ENCODE results near the gene SUN5.

SUN5 gene

GRCh38 chr20:32993496-32994050 is 10.7 kb downstream of the SUN5 start:
- no peak for DNase-seq (ENCODE audit: low spot score)

DNA sequence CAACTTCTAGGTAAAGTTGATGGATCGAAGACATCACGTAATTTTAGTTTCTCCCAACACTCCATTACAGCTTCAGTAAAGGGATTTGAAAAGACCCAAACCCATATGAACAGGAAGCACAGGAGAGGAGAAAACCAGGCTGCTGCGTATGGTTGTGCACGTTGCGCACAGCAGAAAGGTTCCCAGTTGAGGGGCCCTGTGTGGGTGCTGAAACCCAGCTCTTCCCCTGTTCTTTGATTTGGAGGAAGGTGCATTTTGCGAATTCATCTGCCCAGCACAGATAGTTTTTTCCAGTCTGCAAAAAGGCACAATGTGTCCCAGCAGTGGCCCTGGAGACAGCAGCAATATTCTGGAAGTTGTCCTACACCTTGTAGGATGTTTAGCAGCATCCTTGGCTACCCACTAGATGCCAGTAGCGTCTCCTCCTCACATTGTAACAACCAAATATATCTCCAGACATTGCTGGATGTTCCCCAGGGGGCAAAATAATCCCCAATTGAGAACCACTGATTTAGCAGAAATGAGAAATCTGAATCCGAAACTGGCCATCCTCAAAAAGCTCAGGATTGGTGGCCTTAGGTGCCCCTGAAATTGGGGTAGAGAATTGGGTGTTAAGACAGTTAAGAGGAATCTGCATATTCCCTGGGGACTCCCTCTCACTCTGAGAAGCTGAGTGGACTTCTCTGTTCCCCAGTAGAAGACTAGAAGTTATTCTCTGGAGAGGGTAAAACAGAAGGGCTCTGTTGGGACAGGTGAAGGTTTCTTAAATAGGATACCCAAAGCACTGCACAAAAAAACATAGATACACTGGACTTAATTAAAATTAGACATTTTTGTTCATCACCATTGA is 12.2 kb downstream of the SUN5 start:
- DNase-seq (ENCODE audit: low spot score) = no peak

GRCh38 chr20:32991383-32991782 is 12.8 kb downstream of the SUN5 start:
- no peak for DNase-seq (ENCODE audit: low spot score)

DNA sequence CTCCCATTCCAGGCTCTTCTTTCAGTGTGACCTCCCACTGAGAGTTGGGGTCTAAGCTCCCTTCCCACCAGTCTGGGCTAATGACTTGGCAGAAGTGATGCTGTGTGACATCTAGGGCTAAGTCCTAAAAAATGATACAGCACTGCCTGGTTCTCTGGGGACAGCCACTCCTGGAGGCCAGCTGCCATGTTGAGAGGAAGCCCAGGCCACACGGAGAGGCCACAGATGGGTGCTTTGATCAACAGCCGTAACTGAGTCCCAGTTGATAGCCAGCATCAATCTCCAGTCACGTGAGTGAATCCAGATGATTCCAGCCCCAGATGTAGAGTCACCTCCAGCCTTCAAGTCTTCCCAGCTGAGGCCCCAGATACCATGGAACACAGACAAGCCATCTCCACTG is 13.8 kb downstream of the SUN5 start:
- DNase-seq (ENCODE audit: low spot score) = no peak

DNA sequence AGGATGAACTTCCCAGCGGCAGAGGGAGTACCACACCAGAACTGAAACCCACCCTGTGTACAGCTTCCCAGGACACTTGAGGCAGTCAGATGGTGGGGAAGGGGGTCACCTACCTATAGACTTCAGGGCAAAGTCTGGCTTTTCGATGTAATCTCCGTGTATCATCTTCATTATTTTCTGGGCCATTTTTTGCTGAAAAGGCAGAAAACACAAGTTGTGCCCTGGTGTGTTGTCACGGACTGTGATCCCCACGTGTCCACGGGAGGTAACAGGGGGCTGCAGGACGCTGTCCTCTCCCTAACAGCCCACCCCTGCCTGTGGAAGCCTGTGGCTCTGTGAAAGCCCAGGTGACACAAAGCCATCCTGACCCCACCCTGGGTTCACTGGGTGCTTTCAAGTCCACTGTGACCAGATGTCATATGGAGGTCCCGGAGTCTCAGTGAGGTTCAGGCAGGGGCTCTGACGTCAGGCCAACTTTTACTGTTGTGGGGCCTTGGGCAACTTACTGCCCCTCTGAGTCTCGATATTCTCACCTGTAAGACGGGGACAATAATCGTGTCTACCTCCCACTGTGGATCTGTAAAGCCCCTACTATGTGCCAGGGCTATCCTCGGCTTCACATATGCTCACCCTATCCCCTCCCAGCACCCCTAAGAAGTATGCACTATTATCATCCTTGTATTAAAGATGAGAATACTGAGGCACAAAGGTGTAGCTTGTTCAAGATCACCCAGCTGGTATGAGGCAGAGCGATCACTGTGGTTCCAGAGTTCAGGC is 14.5 kb downstream of the SUN5 start:
- no peak for DNase-seq (ENCODE audit: low spot score)

DNA sequence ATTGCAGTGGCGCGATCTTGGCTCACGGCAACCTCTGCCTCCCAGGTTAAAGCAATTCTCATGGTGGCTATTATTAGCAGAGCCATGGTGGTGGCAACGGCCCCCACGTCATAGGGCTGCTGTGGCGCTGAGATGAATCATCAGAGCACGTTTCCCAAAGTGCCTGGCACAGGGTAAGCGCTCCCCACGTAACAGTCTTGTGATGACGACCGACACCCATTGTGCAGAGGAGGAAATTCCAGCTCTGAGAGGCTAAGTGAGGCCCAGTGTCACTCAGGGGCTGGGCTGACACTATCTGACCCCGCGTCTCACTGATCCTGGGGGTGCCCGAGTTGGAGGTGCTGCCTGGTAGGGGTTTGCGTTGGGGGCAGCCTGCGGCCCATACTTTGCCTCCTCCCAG is 16.2 kb downstream of the SUN5 start:
- no peak for DNase-seq (ENCODE audit: low spot score)

DNA sequence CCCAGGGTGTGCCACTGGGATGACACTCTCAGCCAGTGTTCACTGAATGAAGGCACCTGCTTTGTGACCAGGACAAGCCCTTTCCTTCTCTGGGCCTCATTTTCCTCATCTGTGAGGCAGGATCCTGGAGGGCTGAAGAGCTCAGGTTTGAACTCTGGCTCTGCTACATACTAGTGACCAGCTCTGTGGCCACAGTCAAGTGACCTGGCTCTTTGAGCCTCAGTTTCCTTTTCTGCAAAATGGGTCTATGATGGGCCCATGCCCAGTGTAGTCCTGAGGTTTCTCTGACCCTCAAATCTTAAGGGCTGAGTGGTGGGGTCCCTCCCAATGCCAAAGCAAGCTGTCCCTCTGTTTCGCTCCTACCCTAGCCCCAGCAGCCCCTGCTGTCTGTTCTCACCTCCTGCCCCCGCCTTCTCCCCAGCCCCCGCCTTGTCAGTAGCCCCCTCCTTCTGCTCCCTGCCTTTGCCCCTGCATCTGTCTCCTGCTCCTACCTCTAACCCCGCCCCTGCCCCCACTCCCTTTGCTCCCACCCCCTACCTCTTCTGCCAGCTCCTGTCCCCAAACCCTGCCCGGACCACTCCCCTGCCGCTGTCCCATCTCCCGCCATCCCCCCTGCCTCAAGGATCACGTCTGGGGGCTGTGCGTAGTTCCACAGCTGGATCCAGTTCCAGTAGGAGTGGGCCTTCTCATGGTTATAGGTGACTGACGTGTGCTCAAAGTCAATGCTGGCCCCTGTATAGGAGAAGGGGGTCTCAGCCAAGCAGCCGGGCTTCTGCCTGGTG is 17.0 kb downstream of the SUN5 start:
- no peak for DNase-seq (ENCODE audit: low spot score)

- DNase-seq (ENCODE audit: low spot score) = no peak
Measured at GRCh38 chr20:32986331-32986966, 17.8 kb downstream of the SUN5 start.

DNA sequence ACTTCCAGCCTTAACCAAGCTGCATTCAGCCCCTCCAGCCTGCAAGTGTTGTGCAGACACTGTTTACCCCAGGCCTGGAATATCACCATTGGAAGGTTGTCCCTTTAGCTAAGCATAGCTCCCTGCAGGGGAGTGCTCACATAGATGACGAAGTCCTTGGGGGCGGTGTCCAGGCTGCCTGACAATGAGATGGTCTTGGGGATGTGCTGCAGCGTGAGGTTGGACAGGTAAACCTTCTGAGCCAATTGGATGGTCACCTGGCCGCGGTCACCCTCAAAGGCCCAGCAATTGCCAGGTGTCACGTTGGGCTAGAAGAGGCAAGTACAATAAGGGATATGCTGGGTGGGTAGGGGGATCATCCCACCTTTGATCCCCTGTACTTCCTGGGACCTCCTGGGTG is 18.6 kb downstream of the SUN5 start:
- no peak for DNase-seq (ENCODE audit: low spot score)

- DNase-seq (ENCODE audit: low spot score) = no peak
Measured at GRCh38 chr20:32984631-32985354, 19.4 kb downstream of the SUN5 start.

GRCh38 chr20:32984196-32984595 is 20.0 kb downstream of the SUN5 start:
- DNase-seq (ENCODE audit: low spot score) = peak; percentile 29

GRCh38 chr20:32983459-32984112 is 20.6 kb downstream of the SUN5 start:
- DNase-seq (ENCODE audit: low spot score) = no peak

DNA sequence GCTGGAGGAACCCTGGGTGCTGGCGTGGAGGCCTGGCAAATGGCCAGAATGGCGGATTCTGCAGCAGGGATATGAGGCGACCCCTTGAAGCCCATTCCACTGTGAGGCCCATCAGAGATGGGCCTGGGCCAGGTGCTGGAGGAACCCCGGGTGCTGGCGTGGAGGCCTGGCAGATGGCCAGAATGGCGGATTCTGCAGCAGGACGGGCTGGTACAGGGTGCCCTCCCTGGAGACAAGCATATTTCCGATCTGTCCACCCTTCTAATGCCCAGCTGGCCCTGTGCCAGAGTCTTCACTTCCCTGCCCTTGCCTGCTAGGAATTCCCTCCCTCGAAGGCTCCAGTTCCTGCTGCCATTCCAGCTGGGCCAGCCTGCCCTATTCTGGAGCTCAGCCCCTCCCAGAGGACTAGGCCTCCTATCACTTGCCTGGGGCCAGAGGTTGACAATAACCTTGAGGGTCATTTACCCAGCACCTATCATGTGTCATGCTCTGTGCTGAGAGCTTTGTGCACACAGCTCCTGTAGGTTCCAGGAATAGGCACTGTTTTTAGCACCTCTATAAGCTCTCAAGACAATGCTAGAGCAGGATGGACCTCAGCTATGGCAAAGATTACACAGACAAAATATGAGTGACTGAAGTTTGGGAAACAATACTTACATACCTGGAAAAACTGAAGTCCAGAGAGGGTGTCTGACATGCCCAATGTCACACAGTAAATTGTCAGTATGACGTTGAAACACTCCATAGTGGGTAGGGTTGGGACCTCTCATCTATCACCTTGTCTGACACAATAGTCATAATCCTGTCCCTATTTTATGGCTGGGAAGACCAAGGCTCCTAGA is 21.4 kb downstream of the SUN5 start:
- peak; percentile 20 for DNase-seq (ENCODE audit: low spot score)

DNA sequence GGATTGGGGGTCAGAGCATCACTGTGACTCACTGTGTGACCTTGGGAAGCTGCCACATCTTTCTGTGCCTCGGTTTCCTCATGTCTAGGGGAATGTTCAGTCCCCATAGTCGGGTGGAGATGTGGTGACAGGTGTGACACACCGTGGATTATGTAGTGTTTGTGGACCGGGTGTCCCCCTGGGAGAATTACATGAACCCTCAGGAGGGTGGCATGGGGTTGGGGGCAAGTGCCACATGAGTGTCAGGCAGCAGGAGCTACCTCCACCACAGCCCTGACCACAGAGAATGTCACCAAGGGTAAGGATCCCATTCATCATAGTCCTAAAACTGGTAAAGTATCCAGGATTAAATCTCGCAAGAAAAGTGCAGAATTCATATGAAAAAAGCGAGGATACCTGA is 23.2 kb downstream of the SUN5 start:
- DNase-seq (ENCODE audit: low spot score) = no peak

- DNase-seq (ENCODE audit: low spot score) = no peak
Measured at GRCh38 chr20:32980131-32980941, 23.9 kb downstream of the SUN5 start.

DNA sequence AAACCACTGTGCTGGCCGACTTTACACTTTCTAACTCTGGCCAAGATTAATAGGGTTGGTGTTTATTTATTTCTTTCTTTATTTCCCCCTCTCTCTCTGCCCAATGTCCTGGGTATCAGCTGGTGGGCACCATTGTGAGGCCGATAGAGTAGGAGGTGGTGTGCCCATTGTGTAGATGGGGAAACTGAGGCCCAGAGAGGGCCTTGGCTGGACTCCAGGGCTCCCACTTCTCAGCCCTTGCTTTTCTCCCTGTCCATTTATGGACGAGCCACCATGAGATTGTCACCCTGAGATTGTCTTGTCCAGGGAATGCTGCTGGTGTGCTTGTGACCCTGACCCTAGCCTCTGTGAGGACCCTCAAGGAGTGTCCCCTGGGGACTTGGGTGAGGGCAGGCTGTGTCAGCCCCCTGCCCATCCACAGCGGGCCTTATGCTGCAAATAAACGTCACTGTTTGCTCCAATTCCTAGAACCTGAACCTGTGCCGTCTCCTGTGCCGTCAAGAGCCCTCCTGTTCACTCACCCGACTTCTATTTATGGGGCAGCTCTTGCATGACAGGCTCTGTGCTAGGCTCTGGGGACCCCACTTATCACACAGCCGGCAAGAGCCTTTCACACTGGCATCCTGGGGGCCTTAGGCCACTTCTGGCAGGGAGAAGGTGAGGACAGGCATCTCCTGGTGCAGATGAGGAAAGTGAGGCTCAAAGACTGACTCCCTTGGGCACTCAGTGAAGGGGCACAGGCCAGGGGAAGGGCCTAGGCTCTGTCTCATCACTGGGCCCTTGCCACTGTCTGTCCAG is 24.8 kb downstream of the SUN5 start:
- no peak for DNase-seq (ENCODE audit: low spot score)

DNA sequence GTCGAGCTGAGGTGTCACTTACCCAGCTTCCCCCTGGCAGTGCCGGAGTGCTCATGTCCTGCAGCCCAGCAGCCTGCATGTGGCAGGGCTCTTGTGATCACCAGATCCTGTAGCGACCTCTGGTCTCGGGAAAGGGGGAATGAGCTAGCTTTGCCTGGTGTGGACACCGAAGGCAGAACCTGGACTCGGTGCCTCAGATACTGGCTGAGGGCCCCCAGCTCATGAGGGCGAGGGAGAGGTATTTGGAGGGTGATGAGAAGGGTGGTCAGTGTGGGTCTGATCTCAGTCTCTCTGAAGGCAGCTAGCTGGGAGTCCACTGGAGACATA is 26.3 kb downstream of the SUN5 start:
- no peak for DNase-seq (ENCODE audit: low spot score)
